ENCODE measurements around the gene INPP5D. TPM values are rescaled to one million over a fixed set of nuclear protein-coding genes. Genes with fewer than 3 reads are reported as not detected.

Gene INPP5D
- total and polyA plus RNA-seq, 2 of the 8 experiments (the other 6 are each of a cell fraction or from before 2014, with no cell fraction given) = 4.5 to 7.1 TPM

DNA sequence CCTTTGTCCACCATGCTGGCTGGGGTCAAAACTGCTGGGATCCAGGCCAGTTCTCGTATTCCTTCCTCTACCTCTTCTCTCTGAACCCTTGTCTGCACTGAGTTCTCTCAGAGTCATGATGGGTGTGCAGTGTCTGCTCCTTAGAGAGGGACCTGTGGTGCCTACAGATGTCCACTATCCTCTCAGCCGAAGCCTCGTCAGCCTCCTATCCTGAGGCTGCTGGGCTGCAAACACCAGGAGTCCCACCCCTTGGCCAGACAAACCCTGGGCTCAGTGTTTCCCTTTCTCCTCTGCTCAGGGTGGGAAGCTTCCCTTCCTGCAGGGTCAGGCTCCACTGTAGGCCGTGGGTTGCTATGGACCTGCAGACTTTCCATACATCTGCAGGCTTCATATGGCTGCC, 2.3 kb downstream of the INPP5D start (continued):
- TF ChIP-seq, protein P1, sequence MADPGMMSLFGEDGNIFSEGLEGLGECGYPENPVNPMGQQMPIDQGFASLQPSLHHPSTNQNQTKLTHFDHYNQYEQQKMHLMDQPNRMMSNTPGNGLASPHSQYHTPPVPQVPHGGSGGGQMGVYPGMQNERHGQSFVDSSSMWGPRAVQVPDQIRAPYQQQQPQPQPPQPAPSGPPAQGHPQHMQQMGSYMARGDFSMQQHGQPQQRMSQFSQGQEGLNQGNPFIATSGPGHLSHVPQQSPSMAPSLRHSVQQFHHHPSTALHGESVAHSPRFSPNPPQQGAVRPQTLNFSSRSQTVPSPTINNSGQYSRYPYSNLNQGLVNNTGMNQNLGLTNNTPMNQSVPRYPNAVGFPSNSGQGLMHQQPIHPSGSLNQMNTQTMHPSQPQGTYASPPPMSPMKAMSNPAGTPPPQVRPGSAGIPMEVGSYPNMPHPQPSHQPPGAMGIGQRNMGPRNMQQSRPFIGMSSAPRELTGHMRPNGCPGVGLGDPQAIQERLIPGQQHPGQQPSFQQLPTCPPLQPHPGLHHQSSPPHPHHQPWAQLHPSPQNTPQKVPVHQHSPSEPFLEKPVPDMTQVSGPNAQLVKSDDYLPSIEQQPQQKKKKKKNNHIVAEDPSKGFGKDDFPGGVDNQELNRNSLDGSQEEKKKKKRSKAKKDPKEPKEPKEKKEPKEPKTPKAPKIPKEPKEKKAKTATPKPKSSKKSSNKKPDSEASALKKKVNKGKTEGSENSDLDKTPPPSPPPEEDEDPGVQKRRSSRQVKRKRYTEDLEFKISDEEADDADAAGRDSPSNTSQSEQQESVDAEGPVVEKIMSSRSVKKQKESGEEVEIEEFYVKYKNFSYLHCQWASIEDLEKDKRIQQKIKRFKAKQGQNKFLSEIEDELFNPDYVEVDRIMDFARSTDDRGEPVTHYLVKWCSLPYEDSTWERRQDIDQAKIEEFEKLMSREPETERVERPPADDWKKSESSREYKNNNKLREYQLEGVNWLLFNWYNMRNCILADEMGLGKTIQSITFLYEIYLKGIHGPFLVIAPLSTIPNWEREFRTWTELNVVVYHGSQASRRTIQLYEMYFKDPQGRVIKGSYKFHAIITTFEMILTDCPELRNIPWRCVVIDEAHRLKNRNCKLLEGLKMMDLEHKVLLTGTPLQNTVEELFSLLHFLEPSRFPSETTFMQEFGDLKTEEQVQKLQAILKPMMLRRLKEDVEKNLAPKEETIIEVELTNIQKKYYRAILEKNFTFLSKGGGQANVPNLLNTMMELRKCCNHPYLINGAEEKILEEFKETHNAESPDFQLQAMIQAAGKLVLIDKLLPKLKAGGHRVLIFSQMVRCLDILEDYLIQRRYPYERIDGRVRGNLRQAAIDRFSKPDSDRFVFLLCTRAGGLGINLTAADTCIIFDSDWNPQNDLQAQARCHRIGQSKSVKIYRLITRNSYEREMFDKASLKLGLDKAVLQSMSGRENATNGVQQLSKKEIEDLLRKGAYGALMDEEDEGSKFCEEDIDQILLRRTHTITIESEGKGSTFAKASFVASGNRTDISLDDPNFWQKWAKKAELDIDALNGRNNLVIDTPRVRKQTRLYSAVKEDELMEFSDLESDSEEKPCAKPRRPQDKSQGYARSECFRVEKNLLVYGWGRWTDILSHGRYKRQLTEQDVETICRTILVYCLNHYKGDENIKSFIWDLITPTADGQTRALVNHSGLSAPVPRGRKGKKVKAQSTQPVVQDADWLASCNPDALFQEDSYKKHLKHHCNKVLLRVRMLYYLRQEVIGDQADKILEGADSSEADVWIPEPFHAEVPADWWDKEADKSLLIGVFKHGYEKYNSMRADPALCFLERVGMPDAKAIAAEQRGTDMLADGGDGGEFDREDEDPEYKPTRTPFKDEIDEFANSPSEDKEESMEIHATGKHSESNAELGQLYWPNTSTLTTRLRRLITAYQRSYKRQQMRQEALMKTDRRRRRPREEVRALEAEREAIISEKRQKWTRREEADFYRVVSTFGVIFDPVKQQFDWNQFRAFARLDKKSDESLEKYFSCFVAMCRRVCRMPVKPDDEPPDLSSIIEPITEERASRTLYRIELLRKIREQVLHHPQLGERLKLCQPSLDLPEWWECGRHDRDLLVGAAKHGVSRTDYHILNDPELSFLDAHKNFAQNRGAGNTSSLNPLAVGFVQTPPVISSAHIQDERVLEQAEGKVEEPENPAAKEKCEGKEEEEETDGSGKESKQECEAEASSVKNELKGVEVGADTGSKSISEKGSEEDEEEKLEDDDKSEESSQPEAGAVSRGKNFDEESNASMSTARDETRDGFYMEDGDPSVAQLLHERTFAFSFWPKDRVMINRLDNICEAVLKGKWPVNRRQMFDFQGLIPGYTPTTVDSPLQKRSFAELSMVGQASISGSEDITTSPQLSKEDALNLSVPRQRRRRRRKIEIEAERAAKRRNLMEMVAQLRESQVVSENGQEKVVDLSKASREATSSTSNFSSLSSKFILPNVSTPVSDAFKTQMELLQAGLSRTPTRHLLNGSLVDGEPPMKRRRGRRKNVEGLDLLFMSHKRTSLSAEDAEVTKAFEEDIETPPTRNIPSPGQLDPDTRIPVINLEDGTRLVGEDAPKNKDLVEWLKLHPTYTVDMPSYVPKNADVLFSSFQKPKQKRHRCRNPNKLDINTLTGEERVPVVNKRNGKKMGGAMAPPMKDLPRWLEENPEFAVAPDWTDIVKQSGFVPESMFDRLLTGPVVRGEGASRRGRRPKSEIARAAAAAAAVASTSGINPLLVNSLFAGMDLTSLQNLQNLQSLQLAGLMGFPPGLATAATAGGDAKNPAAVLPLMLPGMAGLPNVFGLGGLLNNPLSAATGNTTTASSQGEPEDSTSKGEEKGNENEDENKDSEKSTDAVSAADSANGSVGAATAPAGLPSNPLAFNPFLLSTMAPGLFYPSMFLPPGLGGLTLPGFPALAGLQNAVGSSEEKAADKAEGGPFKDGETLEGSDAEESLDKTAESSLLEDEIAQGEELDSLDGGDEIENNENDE (IDR thresholded peaks at IDR 0.05; ENCODE audit: insufficient replicate concordance, low read length) = no peak
- TF ChIP-seq RAD21 (IDR thresholded peaks at IDR 0.05 in 1 of 2, conservative IDR thresholded peaks at IDR 0.05 in 1 of 2; ENCODE audit: low read depth in 2 of 2, low read length in 2 of 2) = no peak
- no peak for TF ChIP-seq CTBP2 (IDR thresholded peaks at IDR 0.05; ENCODE audit: borderline replicate concordance, insufficient read depth, insufficient read length, low read length)
- no peak for TF ChIP-seq RFX5 (IDR thresholded peaks at IDR 0.05; ENCODE audit: borderline replicate concordance, low read depth, low read length)
- no peak for TF ChIP-seq MAFK (IDR thresholded peaks at IDR 0.05; ENCODE audit: low read depth, low read length)
- no peak for TF ChIP-seq SIN3A (conservative IDR thresholded peaks at IDR 0.05 in 1 of 2, IDR thresholded peaks at IDR 0.05 in 1 of 2; ENCODE audit: low read depth in 1 of 2, low read length in 2 of 2)

All from H1 (cell line).